IMR-90 (cell line): Measurements from ENCODE around the gene IGF2R. TPM values are rescaled to one million over a fixed set of nuclear protein-coding genes. Genes with fewer than 3 reads are reported as not detected.
A peak's percentile ranks its signal among the peaks of the same experiment; 100 is the strongest.

ENCODE experiments used
- BHLHE40 ChIP-seq: fragments of 150-350 bp; IDR thresholded peaks from 2 replicates; pipeline ENCODE4 v1.6.1; 2016; ENCODE audit warnings: mild to moderate bottlenecking, low read depth, low read length
- CEBPB ChIP-seq: IDR thresholded peaks from 2 replicates; pipeline ENCODE4 v1.6.1; 2012; ENCODE audit warnings: low read depth, low read length, improper control_type of control experiment
- MXI1 ChIP-seq: IDR thresholded peaks from 2 replicates; pipeline ENCODE4 v1.6.1; 2012; ENCODE audit warnings: low read depth, mild to moderate bottlenecking, low read length, moderate library complexity, borderline replicate concordance
- polyA plus RNA-seq, 3 experiments: library from polyadenylated mRNA; depleted of rRNA; stranded (reverse); fragments of >200 nt; gene quantifications; 2 replicates each; pipeline ENCODE4 v1.2.3, GENCODE V29; 2012; ENCODE audit warnings: low replicate concordance in 1 of 3
- total RNA-seq: library from RNA; depleted of rRNA; stranded (reverse); fragments of >200 nt; gene quantifications from 2 replicates; pipeline ENCODE4 v1.2.3, GENCODE V29; 2012

Gene IGF2R
- total and polyA plus RNA-seq, 2 of the 4 experiments (the other 2 are of a cell fraction), result 33.2 to 41.4 TPM

GRCh38 chr6:160137989-160138835, 169.3 kb downstream of the IGF2R start (continued):
- TF ChIP-seq MXI1, result no peak
- TF ChIP-seq CEBPB, result no peak
- peak; percentile 42; the same call in 1 of the 2 replicates for TF ChIP-seq BHLHE40
